GM12878 (cell line): ENCODE results near the gene MZB1. TPM values are rescaled to one million over a fixed set of nuclear protein-coding genes. Genes with fewer than 3 reads are reported as not detected.

Experiments
- ATAC-seq: fragments of 200-7000 bp; cut with Tn5 transposase; 3 replicates; pipeline ENCODE4 v1.9.1; 2020; ENCODE audit warnings: mild to moderate bottlenecking, moderate library complexity
- BruUV-seq: library from RNA; stranded (reverse); fragments of 400-500 nt; replicated peaks from 2 replicates; lab custom pipeline; 2021; lab: Mats Ljungman, UMichigan
- CTCF ChIA-PET: fragments of 300-600 bp; sonication (Branson Sonifier 250); formaldehyde crosslinking; extraction: SDS; loops from one replicate; lab custom pipeline; 2021; ENCODE audit warnings: inconsistent platforms; lab: Yijun Ruan, JAX
- POLR2A ChIA-PET: fragments of 350-600 bp; formaldehyde crosslinking; extraction: SDS; loops from one replicate; lab custom pipeline; 2021; ENCODE audit warnings: inconsistent platforms; lab: Charles Lee
- RAD21 ChIA-PET: fragments of 300-600 bp; sonication (Branson Sonifier 250); formaldehyde crosslinking; loops from one replicate; lab custom pipeline; 2023; ENCODE audit warnings: antibody characterized with exemption; ENCODE audit not compliant: unreplicated experiment; lab: Charles Lee
- SMC1A ChIA-PET: fragments of 300-600 bp; sonication (Branson Sonifier 250); formaldehyde crosslinking; loops from one replicate; lab custom pipeline; 2023; ENCODE audit not compliant: unreplicated experiment, uncharacterized antibody; lab: Charles Lee
- DNase-seq: peaks from one replicate; pipeline ENCODE4 v3.0.0-alpha.2; 2011; ENCODE audit warnings: low read depth, low spot score
- FAIRE-seq: peaks from 3 replicates; lab custom pipeline; 2011; peaks lifted over from hg19 to GRCh38; lab: Jason Lieb, UNC
- H2AFZ ChIP-seq: 2 replicates; pipeline ENCODE4 v1.6.0; 2011; ENCODE audit warnings: low read depth, low read length, control low read depth; ENCODE audit not compliant: control insufficient read depth
- H3K27ac ChIP-seq: 2 replicates; pipeline ENCODE4 v1.5.1; 2011; ENCODE audit warnings: control low read depth; ENCODE audit not compliant: control insufficient read depth, insufficient read depth
- H3K27me3 ChIP-seq, 2 experiments: replicated peaks in 1 of 2; 2 replicates each; pipeline versions ENCODE4 v1.6.0 to v1.6.1; 2011; ENCODE audit warnings: low read length in 1 of 2; ENCODE audit not compliant: control insufficient read depth in 2 of 2, insufficient read depth in 2 of 2
- H3K36me3 ChIP-seq, 2 experiments: 2 replicates each; pipeline ENCODE4 v1.5.1; 2011; ENCODE audit warnings: low read length in 1 of 2; ENCODE audit not compliant: control insufficient read depth in 2 of 2, insufficient read depth in 2 of 2
- H3K4me1 ChIP-seq: 2 replicates; pipeline ENCODE4 v1.6.1; 2011; ENCODE audit warnings: mild to moderate bottlenecking, low read length, moderate library complexity, mixed read lengths; ENCODE audit not compliant: control insufficient read depth, insufficient read depth
- H3K4me2 ChIP-seq: 2 replicates; pipeline ENCODE4 v1.6.0; 2011; ENCODE audit warnings: control low read depth; ENCODE audit not compliant: control insufficient read depth, insufficient read depth
- H3K4me3 ChIP-seq: fragments of 200-600 bp; sonication (generic); 2 replicates; pipeline ENCODE4 v1.5.1; 2016
- H3K79me2 ChIP-seq: 2 replicates; pipeline ENCODE4 v1.6.0; 2011; ENCODE audit warnings: low read length; ENCODE audit not compliant: control insufficient read depth, insufficient read depth
- H3K9ac ChIP-seq: 2 replicates; pipeline ENCODE4 v1.8.0; 2011; ENCODE audit warnings: low read length, control low read depth, mixed read lengths; ENCODE audit not compliant: control insufficient read depth, insufficient read depth
- H3K9me3 ChIP-seq: replicated peaks from 3 replicates; pipeline ENCODE4 v1.5.1; 2011; ENCODE audit warnings: mild to moderate bottlenecking, low read length; ENCODE audit not compliant: control insufficient read depth, insufficient read depth
- H4K20me1 ChIP-seq: 2 replicates; pipeline ENCODE4 v1.6.0; 2011; ENCODE audit not compliant: control insufficient read depth, insufficient read depth
- BHLHE40 ChIP-seq, 2 experiments: fragments of 450-650 bp in 1 of 2; IDR thresholded peaks; 2 replicates each; pipeline ENCODE4 v1.6.1; 2011 to 2017; ENCODE audit warnings: low read depth in 2 of 2, borderline replicate concordance in 1 of 2, improper control_type of control experiment in 1 of 2, low read length in 1 of 2, mild to moderate bottlenecking in 1 of 2
- NFIC ChIP-seq: IDR thresholded peaks from 2 replicates; pipeline ENCODE4 v1.6.1; 2012; ENCODE audit warnings: low read depth, mild to moderate bottlenecking, inconsistent platforms, low read length, moderate library complexity
- POLR2A ChIP-seq: IDR thresholded peaks from 2 replicates; pipeline ENCODE4 v1.6.1; 2011; ENCODE audit warnings: low read depth, mild to moderate bottlenecking, low read length
- ZNF687 ChIP-seq: fragments of 450-650 bp; IDR thresholded peaks from 2 replicates; pipeline ENCODE4 v1.6.1; 2017; ENCODE audit warnings: mild to moderate bottlenecking, moderate library complexity
- WGBS: methylation state at CpG from one replicate; pipeline ENCODE4 v1.1.6; 2016; ENCODE audit warnings: low lambda C conversion rate; ENCODE audit not compliant: insufficient replicate concordance, insufficient coverage; ENCODE audit errors: missing lambda C conversion rate; 5-methylcytosine and 5-hydroxymethylcytosine counted together
- in situ Hi-C: fragments of 300-500 bp; cut with MboI; formaldehyde crosslinking; loops from 9 replicates; pipeline ENCODE4 v1.14.3; 2018; ENCODE audit warnings: mixed read lengths
- intact Hi-C: fragments of 100-400 bp; cut with micrococcal nuclease; formaldehyde crosslinking; loops from one replicate; pipeline ENCODE4 v1.14.2; 2022; ENCODE audit not compliant: unreplicated experiment
- polyA plus RNA-seq, 11 experiments: library from polyadenylated mRNA; depleted of rRNA in 4 of 11; unstranded in 6 of 11; stranded (reverse) in 5 of 11; fragments of >200 nt; fragmentation: Nextera tagmentation in 4 of 11; fragmentation: Illumina TruSeq in 1 of 11; extraction: Ambion mirVana in 4 of 11; extraction: Trizol in 1 of 11; gene quantifications; 1 replicate in 1 of 11; 2 replicates in 10 of 11; pipeline versions ENCODE4 v1.2.1 to v1.2.3, GENCODE V29; 2011 to 2016; ENCODE audit warnings: inconsistent platforms in 2 of 11, missing spikeins in 2 of 11, low read depth in 1 of 11
- total RNA-seq, 4 experiments: library from RNA; depleted of rRNA in 3 of 4; stranded (reverse); fragments of >200 nt in 3 of 4; fragmentation: Illumina TruSeq in 1 of 4; extraction: Trizol in 1 of 4; gene quantifications; 2 replicates each; pipeline versions ENCODE4 v1.2.1 to v1.2.3, GENCODE V29; 2013 to 2021

Gene MZB1
- total and polyA plus RNA-seq, 10 of the 15 experiments (the other 5 are each of a cell fraction or from before 2014, with no cell fraction given), result 19.3 to 406 (median 188) TPM

GRCh38 chr5:139378941-139379361 lies 10.8 kb downstream of the MZB1 start:
- SMC1A ChIA-PET, result no interaction called here
- 94% methylated on average over 13 of the region's 13 CpGs for WGBS
- CTCF ChIA-PET, result interaction anchor here (0.9 kb wide), 1 partner anchor 8 kb away, joined by 3 read pairs; no protein-coding TSS in a partner anchor
- TF ChIP-seq POLR2A (peak; percentile 27; the same call in 1 of the 2 replicates), NFIC (no peak), BHLHE40 (IDR thresholded peaks at IDR 0.05; ENCODE audit: borderline replicate concordance in 1 of 2, low read depth in 2 of 2, low read length in 1 of 2) (no peak), ZNF687 (no peak)
- no peak overlapping the region for H3K27ac ChIP-seq
- RAD21 ChIA-PET, result no interaction called here
- no peak overlapping the region for H3K4me3 ChIP-seq
- POLR2A ChIA-PET, result interaction anchor here (0.5 to 1.0 kb wide), 2 partner anchors 54 to 128 kb away, joined by 3 to 4 read pairs; no protein-coding TSS in a partner anchor
- BruUV-seq, result no TSS peak
- ATAC-seq (no peak), FAIRE-seq (no peak), DNase-seq (no peak)
- H2AFZ ChIP-seq, result no peak overlapping the region
- in situ Hi-C loops (no loop called here), intact Hi-C loops (no loop called here)
- H3K4me1 ChIP-seq, result no peaks in the 10 kb centered on the region
- H4K20me1 ChIP-seq, result no peaks in the 10 kb centered on the region
- no peak overlapping the region for H3K4me2 ChIP-seq
- H3K27me3 ChIP-seq, result no peaks in the 10 kb centered on the region
- no peak overlapping the region for H3K9ac ChIP-seq
- no peaks in the 10 kb centered on the region for H3K36me3 ChIP-seq
- H3K79me2 ChIP-seq, result no peaks in the 10 kb centered on the region
- H3K9me3 ChIP-seq, result no peaks in the 10 kb centered on the region
